HG03064 (cell line): ENCODE measurements around the gene PLXNB2.

ENCODE experiments used
- ATAC-seq: cut with Tn5 transposase; IDR thresholded peaks from one replicate; pipeline ENCODE4 v1.9.1; 2021; ENCODE audit warnings: low read depth; ENCODE audit not compliant: unreplicated experiment

Gene PLXNB2

DNA sequence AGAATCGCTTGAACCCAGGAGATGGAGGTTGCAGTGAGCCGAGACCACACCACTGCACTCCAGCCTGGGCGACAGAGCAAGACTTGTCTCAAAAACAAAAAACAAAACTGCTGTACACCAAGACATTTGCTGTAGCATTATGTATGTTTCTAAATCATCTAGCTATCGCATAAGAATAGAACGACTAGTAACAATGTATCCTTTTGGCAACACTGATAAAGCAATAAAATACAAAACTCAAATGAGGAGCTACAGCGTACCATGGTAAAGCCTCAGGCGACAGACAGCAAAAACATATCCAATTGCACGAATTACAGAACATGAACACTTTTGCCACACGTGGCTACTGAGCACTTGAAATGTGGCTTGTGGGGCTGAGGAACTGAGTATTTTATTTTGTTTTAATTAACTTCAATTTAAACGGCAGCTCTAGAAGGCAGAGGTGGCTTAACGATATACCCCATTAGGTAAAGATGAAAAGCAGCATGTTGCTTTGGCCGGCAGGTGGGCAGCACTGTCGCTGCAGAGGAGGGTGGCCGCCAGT lies 65.0 kb downstream of the PLXNB2 start:
- ATAC-seq = no peak

DNA sequence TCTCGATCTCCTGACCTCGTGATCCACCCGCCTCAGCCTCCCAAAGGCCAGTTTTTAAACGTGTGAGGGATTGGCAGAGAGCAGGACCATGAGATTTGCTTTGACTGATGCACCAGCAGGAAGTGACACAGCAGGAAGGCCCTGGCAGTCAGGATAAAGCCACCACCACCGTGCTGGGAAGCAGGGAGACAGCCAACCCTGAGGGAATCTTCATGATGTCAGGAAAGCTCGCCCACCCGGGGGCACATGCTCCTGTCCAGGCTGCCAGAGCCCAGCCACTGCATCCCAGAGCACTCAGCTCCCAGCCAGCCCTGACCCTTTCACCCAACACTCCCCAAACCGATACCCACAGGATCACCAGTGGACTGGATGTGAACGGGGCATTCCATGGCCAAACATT lies 68.7 kb downstream of the PLXNB2 start:
- ATAC-seq = no peak

DNA sequence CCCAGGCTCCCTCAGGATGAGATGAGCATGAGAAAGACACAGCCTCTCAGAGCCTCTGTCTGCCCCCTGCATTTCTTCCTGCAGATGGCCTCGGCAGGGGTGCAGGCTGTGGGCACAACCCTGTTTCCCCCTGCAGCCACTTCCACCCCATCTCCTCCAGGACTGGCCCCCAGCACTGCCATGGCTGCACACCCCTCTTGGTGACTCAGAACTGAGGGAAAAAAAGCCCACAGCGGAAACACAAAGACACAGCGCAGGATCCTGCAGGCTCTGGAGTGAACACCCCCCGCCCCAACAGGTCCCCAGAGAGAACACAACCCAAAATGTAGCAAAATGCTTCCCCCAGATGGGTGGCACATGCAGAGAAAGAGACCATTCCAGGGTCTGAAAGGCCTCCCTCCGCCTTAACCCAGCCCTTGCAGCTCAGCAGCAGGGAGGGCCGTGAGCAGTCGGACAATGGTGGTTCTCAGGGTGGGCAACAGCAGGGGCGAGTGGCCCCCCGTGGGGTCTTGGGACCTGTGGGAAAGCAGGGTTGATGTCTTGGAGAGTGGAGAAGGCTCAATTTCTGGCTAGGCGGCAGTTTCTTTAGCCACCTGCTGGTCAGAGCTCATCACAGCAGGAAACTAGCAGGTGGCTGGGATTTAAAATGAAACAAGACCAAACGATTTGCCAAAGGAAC lies 70.6 kb downstream of the PLXNB2 start:
- no peak for ATAC-seq

DNA sequence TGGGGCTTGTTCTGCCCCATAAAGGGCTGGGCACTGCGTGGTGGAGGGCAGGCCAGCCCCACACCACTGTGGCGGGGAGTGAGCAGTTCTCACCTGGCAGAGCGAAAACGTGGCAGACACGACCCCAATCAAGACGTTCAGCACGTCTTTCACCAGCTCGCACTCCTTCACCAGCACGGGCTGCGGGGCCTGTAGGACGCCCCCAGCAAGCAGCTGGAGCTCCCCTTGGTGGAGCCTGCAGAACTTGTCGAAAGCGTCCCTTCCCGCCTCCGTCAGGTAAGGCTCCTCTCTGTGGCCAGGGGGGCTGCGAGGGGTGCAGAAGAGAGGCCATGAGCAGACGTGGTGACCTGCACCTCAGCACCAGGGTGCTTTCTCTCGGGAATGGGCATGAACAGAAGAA lies 74.2 kb downstream of the PLXNB2 start:
- no peak for ATAC-seq

DNA sequence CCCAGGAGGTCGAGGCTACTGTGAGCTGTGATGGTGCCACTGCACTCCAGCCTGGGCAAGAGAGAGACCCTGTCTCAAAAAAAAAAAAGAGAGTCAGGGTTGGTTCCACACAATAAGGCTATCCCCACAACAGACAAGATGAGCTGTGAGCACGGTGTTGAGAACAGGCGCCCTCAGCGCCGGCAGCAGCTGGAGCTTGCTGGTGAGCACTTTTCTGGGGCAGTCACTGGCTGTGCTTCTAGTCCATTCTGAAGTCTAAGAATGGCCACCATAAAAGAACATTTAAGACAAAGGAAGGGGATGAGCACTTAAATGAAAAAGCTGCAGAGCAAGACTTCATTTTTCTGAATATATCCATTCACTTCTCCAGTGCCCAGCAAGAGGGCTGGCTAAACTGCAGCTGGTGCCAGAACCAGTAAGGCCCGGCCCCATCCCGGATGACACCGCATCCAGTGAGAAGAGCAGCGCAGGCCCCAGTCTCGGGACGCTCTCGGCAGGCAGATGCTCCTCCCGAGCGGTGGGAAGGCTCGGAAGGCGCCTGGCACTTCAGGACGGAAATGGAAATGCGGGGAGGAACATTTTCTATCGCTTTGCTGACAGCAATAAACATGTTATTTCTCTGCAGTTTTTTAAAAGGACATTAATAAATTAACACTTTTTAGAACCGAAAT lies 74.8 kb downstream of the PLXNB2 start:
- no peak for ATAC-seq

DNA sequence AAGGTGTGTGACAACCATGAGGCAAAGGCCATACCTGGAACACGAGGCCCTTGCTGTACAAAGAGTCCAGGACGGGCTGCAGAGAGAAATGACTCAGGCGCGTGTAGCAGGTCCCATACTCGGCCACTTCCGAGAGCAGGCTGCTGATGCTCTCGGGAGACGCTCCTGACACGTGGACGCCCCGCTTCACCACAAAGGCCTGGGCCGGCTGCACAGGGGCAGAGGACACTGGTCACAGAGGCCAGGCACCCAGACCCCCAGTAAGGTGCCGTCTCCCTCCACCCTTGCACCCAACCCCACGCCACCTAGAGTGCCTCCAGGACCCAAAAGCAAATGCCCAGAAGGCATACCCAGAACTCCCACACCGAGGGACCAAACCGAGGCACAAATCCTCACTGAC lies 78.1 kb downstream of the PLXNB2 start:
- no peak for ATAC-seq

DNA sequence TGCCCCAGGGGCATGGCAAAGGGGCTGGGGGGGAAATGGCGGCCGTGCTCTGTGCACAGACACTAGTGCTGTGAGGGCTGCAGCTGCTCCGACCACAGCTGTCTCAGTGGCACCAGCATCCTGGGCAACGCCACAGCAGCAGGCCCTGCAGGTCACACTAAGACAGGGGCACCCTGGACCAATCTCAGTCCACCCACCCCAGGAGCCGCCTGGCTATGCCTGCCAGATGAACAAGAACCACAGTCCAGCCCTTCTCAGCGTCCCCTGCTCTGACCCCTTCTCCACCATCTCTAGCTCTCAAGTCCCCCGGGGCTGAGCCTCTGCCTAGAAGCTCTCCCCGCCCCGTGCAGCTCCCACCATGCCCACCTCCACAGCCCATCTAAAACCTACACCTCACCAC lies 79.1 kb downstream of the PLXNB2 start:
- ATAC-seq = no peak

DNA sequence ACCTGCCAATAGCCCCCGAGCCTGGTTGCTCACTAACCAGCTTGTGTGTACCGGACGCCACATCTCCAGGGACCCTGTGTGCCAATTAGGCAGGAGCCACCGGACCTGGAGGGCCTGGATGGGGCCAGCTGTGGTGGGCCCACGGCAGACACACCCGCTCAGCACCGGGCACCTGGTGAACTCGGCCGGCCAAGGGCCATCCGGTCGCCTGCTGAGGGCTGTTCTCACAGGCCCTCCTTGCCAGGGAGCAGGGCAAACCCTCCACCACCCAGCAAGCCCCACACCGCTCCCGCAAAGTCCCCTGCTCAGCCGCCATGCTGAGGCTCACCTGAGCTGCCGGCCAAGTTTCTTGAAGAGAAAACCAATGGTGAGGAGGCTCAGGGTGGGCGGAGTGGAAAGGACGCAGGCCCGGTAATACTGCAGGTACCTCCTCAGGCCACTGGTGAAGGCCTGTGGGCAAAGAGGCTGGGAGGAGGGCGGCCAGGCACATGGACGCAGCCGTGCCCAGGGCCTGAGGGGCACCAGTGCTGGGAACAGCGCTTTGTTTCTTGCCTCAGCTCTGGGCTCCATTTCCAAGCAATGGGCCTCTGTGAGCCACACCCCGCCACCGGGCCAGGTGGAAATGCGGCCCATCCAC lies 79.7 kb downstream of the PLXNB2 start:
- no peak for ATAC-seq

DNA sequence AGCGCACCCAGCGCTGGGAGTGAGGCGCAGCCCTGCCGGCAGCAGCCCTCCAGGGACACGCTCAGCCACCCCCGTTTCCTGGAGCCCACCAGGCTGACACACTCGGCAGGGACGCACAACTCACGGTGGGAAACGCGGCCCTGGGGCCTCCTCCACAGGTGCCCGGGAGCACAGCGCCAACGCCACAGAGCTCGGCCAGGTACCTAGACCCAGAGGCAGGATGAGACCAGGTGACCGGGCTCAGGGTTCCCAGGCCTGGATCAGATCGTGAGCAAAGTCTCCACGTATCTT lies 80.6 kb downstream of the PLXNB2 start:
- ATAC-seq = no peak

DNA sequence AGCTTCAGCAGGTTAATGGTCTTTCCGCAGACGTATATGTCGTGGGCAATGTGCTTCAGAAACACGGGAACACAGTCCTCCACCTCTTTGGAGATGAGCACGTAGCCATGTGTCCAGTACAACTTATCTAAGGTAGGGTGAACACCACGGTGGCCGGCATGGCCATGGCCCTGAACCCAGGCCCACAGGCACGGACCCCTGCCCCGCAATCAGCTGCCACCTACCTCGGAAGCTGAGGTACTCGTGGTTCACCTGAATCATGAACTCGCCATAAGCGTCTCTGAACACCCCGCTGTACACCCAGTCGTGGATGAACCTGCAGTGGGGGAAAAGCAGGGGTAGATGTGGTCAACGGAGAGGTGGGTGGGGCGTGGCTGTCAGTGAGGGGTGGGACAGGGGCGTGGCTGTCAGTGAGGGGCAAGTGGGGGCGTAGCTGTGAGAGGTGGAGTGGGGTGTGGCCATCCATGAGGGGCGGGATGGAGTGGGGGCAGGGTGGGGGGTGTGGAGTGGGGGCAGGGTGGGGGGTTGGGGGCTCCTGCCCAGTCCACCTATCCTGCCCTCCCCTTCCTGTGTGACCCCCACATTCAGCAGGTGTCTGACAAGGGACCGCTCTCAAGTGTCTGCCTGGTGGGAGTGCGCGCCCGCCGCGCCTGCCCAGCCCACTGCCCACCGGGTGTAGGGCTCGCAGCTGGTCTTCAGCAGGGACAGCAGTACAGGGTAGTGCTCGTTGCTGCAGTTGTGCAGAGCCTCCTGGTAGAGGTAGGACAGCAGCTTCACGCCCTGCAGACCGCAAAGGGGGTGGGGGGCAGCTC lies 81.2 kb downstream of the PLXNB2 start:
- no peak for ATAC-seq

DNA sequence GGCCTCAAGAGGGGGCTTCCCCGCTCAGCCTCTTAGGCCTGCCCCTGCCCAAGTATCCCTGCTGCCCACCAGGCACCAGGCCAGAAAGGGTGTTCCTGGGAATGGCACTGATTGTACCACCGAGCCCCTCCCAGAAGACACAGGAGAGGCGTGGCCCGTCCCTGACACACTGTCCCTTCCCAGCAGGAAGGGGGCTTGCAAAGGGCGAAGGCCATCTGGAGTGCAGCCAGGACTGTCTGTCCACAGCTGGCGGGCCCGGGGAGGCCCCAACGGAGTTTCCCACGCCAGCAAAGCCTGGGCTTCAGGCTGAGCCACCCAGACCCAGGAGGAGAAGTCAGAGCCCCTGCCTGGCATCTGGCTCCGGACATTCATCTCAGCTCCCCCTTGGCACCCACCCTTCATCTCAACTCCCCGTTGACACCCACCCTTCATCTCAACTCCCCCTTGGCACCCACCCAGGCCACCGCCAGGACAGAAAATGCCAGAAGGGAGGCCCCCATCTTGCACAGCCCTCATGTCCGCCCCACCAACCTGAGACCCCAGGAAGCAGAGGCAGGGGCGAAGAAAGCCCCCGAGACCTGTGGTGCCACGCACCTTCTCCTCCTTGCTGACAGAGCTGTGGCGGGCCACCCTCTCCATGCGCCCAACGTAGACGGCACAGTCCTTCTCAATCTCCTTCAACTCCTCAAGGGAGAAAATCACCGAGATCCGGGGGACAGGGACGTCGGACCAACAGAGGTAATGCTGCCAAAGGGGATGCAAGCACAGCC lies 82.1 kb downstream of the PLXNB2 start:
- ATAC-seq = no peak
